GM18870 (cell line): ENCODE results near the gene RNF180.
"Not testable (repeated sequence)": the region's sequence is repeated elsewhere in the genome, so short reads cannot be mapped to it uniquely, and the experiment has no call there.

Experiments used
- ATAC-seq: cut with Tn5 transposase; IDR thresholded peaks from one replicate; pipeline ENCODE4 v1.9.1; 2021; ENCODE audit warnings: moderate library complexity; ENCODE audit not compliant: unreplicated experiment

The RNF180 gene

DNA sequence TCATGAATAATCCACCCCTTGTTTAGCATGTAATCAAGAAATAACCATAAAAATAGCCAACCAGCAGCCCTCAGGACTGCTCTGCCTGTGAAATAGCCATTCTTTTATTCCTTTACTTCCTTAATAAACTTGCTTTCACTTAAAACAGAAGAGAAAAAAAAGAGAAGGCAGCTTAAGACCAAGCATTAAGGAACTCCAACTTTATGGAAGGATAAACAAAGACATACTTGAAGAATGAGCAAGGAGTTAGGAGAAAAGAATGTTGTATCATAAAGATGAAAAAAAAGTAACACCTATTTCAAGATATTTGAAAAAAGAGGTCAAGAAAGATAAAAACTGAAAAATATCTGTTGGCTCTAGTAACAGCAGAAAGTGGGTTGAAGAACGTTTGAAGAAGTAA is 107.6 kb downstream of the RNF180 start:
- ATAC-seq, result no peak

DNA sequence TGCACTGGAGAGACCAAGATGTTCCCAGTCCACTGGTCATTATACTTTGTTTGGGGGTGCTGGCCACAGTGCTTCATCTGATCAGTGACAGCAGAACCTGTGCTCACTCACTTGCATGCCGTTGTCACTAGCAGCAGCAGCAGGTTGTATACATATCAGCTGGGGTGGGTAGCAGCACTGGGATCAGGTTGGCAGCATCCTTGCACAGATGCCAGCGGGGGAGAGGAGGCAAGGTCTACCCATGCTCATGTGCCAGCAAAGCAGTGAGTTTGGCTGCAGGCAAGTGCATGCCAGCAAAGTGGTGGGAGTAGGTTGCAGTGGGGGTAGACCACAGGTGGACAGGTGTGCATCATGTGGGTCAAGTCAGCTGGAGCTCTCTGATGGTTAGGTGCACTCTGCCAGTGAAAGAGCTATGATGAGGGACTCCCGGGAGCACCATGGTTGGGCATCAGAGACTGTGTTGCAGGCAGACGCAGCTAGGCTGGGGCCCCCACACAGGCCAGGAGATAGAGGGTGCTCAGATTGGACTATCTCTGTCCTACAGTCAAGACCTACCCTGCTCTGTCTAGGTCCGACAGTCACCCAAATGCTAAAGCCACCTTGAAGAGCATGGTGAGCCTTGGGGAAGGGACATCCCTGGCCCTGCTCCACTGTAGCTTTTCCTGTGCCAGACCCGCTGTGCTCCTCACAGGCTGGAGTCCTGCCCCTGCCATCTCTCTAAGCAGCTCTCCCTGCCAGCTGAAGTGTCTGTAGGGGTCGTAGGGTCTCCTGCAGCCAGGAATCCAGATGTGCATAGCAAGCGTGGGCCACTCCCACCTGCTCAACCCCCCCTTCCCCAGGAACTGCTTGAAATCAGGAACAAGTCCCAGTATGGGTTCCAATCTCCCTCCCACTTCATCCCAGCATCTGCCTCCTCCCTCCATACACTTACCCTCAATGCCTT is 119.8 kb downstream of the RNF180 start:
- ATAC-seq, result no peak

DNA sequence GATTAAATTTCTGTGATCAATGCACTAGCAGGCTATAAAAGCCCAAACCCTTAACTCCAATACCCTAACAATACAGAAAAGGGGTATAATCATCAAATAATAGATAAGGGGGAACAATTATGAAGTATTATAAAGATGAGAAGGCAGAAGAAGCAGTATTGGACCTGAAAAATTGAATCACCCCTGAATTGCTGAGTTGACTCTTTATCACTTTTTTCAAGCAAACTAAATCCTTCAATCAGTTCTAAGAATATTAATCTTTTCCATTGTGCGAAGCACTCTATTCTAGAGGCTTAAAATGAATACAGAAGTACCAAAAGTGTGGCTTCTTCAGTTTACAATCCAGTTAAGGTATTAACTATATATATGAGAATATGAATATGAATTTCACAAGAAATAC is 120.7 kb downstream of the RNF180 start:
- ATAC-seq, result no peak

DNA sequence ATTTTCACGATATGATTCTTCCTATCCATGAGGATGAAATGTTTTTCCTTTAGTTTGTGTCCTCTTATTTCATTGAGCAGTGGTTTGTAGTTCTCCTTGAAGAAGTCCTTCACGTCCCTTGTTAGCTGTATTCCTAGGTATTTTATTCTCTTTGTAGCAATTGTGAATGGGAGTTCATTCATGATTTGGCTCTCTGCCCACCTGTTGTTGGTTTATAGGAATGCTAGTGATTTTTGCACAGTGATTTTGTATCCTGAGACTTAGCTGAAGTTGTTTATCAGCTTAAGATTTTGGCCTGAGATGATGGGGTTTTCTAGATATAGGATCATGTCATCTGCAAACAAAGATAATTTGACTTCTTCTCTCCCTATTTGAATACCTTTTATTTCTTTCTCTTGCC is 122.9 kb downstream of the RNF180 start:
- not testable (repeated sequence) for ATAC-seq

DNA sequence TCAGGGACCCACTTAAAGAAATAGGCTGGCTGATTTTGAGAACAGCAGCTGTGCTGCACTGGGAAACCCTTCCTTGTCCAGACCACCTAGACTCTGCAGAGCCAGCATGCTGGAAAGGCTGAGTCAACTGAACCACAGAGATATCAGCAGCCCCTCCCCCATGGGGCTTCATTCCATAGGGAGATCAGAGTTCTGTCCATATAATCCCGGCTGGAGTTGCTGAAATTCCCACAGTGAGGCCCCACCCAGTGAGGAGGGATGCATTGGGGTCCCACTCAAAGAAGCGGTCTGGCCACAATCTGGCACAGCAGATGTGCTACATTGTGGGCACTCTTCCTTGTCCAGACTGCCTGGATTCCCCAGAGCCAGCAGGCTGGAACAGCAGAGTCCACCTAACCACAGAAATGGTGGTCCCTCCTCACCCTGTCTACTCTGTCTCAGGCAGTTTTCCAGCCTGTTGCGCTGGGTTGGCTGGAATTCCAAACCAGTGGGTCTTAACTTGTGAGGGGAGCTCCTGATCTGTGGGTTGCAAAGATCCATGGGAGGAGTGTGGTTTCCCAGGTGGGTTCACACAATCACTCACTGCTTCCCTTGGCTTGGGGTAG is 127.1 kb downstream of the RNF180 start:
- ATAC-seq, result no peak

DNA sequence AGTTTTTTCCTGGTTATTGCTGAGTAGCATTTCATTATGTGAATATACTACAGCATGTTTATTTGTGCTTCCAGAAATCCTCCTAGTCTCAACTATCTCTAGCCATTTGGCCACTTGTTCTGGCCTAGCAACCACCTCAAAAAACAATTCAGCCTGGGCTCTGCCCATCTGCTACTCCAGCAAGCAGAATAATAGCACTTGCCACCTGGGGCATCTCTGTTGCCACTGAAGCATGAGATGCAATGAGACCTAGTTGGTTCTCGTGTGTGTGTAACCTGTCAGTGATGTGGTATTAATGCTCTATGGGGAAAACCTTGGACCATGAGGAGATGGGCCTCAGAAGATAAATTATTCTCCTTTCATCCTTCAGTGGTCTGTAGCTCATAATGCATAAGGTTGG is 129.5 kb downstream of the RNF180 start:
- ATAC-seq, result no peak

DNA sequence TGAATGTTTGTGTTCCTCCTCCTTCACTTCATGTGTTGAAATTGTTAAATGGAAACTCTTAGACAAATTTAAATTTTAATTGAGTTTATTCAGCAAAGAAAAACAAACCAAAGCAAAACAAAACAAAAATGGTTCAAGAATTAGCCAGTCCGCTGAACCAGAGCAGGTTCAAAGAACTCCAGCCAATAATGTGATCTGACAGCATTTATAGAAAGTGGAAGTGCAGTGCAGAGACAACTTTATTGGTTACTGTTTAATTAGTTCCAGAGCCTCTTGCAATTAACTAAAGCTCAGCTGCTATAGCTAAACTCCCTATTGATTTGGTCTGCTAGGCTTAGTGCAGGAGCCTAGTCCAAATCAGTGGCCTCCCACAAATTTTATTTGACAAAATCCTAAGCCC is 132.9 kb downstream of the RNF180 start:
- ATAC-seq, result no peak

DNA sequence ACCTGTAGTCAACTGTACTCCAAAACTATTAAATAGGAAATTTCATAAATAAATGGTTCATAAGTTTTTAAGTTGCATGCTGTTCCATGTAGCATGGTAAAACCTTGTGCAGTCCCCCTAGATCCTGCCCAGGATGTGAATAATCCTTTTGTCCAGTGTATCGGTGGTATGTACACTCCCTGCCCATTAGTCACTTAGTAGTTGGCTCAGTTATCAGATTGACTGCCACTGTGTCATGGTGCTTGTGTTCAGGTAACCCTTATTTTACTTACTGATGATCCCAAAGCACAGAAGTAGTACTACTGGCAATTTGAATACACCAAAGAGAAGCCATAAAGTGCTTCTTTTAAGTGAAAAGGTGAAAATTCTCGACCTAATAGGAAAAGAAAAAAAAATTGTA is 134.2 kb downstream of the RNF180 start:
- ATAC-seq, result no peak

DNA sequence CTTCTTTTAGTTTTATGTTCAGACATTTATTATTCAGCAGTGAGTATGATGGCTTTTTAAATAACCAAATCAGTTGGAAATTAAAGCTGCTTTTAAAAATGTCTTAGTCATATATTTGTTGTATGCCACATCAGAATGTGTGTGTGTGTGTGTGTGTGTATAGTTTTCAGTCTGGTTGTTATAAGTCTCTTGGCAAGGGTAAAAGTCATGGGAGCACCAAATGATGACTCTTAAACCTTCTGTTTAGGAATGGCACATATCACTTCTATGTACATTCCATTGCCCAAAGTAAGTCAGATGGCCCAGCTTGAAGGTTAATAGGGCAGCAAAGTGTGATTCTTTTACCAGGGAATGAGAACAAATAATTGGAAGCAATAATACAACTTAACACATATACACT is 135.9 kb downstream of the RNF180 start:
- ATAC-seq, result no peak

DNA sequence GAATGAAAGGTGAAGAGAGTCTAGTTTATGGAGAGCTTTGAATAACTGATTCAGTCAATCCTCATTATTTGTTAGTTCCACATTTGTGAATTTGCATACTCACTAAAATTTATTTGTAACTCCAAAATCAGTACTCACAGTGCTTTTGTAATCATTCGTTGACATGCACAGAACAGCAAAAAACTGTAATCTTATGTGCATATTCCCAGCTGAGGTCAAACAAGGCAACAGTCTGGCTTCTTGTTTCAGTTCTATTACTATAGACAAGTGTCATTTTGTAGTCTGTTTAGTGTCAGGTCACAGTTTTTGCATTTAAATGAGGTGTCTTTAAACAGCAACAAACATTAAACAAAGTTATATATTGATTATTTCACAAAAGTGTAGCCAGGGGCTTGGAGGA is 142.5 kb downstream of the RNF180 start:
- no peak for ATAC-seq

DNA sequence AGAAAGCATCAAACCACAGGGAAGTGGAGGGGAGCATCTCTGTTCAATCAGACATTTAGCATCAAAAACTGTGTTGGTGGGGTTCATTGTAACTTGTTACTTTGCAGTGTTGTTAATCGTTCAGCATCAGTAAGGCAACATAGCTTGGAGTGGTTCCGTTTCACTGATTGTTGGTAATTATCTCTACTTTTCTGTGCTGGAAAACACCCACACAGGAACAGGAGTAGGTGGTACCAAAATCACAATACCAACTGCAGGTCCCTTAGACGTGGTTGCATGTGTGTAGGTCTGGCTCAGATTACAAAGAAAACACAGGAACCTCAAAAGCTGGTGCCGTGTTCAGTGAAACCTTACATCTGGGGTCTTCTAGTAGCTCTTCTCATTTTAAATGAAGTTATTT is 146.8 kb downstream of the RNF180 start:
- no peak for ATAC-seq

DNA sequence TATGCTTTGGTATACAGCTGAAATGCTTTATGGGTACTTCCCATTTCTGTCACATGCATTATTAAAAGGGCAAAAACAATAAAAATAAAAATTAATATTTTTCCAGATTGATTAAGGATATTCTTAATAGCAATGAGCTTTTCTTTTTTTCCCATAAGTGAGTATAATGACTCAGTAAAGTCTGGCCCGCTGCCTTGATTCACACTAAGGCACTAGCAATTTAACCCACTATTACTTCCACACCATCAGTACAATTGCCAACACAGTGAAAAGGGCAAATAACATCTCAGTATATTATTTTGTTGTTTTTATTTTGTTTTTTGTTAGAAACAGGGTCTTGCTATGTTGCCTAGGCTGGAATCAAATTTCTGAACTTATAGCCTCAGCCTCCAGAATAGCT is 150.1 kb downstream of the RNF180 start:
- no peak for ATAC-seq

DNA sequence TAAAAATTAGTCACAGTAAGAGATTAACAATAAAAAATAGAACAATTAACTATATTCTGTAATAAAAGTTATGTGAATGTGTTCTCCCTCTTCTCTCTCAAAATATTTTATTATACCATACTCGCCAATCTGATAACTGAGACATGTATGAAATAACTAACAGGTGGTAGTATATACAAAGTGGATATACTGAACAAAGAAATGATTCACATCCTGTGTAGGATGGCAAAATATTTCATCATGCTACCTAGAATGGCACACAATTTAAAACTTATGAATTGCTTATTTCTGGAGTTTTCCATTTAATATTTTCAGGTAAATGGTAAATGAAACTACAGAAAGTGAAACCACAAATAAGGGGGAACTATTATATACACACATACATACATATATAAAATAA is 152.5 kb downstream of the RNF180 start:
- no peak for ATAC-seq

DNA sequence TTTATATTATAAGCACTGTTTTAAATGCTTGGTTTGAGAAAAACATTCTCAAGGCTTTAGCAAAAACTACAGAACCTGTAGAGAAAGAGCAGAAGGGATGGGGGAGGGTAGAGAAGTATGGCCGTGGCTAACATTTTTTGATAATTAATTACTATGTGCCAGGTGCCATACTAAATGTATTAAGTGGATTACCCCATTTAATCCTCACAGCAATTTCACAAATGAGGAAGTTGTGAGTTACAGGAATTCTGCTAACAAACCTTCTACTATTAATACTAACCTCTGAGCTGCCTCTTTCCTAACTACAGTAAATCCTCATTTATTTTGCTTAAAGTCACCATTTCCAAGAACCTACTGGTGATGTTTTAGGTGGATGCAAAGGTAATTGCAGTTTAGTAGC is 157.9 kb downstream of the RNF180 start:
- no peak for ATAC-seq

DNA sequence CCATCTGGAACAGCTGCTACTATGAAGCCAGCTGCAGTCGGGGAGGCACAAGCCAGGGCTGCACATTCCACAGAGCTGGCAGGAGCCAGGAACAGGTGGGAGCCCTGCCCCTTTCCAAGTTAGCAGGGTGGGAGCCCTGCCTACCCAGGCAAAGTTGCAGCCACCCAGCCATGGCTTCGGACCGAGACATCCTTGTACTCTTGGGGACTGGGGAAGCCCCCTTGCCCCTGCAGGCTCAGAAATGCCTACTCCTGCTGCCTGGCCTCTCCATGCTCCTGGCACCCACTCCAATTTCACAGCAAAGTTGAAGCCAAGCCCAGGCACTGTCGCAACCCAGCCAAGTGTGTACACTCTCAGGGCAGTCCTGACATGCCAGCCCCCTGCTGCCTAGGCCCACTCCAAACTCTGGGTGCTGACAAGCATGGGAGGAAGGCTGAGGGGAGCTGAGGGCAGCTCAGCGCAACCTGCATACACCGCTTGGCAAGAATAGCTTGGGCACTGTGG is 165.1 kb downstream of the RNF180 start:
- ATAC-seq, result no peak

DNA sequence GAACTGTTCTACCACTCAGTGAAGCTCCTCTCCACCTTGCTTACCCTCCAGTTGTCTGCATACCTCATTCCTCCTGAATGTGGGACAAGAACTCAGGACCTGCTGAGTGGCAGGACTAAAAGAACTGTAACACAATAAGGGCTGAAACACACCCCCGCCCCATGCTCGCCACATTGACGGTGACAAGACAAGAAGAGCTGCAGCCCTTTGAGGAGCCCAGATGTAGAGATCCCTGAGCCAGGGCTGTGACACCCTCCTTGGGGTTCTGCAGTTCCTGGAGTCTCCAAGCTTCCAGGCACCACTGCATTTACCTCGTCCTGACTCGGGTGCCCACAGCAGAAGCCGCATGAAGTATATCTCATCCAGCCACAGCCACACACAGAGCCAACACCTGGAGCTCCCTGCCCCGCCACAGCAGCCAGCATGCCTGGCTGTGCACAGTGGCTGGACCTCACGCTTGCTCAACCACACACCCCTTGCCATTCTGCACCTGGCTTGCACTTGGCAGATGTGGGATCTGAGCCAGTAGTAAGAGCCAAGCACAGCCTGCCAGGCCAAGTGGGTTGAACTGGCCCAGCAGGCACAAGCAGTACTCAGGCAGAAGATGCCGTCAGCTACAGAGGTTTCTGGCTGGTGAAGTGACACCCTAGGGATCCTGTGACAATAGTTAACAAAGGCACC is 166.1 kb downstream of the RNF180 start:
- ATAC-seq, result no peak

DNA sequence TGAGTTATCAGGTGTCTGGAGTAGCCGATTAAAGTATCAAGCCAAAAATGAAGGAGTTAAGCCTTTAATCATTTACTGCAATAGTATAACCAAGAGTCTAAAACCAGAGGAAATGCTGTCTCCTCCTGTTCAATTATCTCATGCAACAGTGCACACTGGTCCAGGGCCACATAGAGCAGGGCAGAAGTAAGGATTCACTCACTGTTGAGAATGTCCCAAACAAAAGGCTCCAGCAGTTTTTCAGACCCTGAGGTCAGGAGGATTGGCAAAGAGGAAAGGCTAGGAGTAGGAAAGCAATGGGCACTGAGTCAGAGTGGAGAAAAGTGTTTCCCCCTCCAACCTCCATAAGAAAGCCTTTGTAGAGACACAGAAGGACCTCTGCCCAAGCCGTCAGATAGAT is 168.2 kb downstream of the RNF180 start:
- no peak for ATAC-seq

DNA sequence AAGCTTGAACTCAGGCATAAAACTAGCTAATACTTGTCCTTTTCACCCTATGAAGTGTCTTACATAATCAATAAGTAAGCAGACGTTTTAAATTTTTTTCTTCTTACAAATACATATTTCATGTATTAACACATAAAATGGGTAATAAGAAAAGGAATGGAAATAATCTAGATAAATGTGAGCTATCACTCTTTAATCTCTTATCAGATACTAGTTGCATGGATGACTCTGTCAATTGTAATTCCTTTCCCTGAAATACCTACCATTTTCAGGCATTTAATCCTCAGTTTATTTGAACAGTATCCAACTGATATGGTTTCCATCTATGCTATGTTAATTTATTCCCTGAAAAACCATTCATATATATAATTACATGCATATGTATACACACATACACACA is 174.1 kb downstream of the RNF180 start:
- no peak for ATAC-seq

DNA sequence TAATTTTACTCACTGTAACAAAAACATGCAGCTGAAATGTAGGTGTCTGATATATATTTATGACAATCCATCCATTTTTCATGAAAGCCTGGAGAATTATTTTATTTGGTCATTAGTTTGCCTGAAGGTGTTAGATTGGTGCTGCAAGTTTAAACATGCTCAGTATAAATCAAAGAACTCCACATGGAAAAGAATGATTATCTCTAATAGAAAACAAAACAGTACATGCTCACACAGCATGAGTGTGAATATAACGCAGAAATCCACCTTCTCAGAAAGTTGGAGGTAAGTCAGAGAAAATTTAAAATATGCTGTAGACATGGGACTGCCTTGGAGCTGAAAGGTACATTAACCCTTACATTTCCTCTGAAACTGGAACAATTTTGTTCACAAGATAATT is 174.7 kb downstream of the RNF180 start:
- no peak for ATAC-seq

DNA sequence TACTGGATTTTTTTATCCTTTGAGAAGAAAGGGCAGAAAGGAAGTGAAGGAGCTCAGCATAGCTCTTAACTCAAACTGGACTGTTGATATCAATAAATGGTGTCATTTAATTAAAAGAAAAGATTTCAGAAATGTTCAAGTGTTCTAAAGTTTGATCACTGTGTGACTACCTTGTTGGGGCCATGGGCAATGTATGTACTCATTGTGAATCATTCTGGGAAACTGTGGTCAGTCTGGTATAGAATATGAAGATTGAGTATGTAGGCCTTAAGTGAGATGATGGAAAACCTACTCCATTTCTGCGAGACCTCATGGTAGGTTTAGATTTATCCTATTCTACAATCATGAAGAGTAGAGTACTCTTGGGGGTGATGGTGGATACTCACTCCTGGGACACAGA is 175.7 kb downstream of the RNF180 start:
- ATAC-seq, result no peak

DNA sequence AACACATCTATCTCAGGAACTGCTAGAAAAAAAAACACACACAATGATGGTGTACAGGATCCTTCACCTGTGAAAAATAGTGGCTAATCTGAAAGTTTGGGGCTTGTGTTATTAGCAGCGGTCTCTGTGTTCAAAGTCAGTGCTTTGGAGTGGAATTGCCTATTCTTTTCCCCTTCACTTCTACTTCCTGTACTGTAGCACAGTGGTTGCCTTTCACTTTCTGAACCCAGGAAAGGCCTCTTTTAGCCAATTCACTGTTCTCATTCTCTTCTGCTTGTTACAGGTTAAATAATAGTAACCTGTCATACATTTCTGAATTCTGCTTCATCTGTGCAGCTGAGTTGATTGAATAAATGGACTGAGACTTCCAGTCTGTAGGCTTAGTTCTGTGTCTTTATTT is 178.9 kb downstream of the RNF180 start:
- ATAC-seq, result no peak

DNA sequence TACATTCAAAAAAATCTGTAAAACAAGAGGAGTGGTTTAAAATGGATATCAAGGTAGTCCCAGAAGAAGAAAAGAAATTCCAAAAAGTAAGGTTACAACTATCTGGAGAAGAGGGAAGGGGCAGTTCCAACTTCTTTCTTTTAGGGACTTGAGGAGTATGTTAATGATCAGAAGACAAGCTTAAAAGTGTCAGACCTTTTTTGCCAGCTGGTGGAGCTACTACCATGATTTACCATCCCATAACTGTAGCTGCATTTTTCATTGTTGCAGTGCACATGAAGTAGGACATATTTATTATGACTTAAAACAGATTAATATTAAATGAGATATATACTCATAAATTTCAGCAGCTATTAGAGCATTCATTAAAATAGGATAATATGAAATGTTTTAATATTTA is 181.7 kb downstream of the RNF180 start:
- no peak for ATAC-seq
